Spleen (tissue), 7 donors: ENCODE data around the gene SLC22A12.

Experiments
- POLR2A ChIP-seq, 3 donors: fragments of 450-650 bp; IDR thresholded peaks; one replicate each; pipeline ENCODE4 v1.5.1; 2017; ENCODE audit warnings: antibody characterized with exemption in 3 of 3, mild to moderate bottlenecking in 1 of 3
- TF ChIP-seq, protein P1 (sequence below), 11 experiments: fragments of 200-600 bp in 7 of 11; fragments of 450-650 bp in 4 of 11; sonication (generic) in 4 of 11; IDR thresholded peaks in 8 of 11; conservative IDR thresholded peaks in 3 of 11; 1 replicate in 7 of 11; 2 replicates in 4 of 11; pipeline versions ENCODE4 v1.4.0 to v1.8.0; 2016 to 2021; ENCODE audit warnings: antibody characterized with exemption in 11 of 11, inconsistent platforms in 4 of 11, mild to moderate bottlenecking in 1 of 11
- donor health status: DM: no; HTN: no; CAD: no; lungs with moderate emphysema.
- donor health status: DM: no; HTN: no; CAD: no.
- donor health status: DM: no; HTN: no; CAD: no.

DNA sequence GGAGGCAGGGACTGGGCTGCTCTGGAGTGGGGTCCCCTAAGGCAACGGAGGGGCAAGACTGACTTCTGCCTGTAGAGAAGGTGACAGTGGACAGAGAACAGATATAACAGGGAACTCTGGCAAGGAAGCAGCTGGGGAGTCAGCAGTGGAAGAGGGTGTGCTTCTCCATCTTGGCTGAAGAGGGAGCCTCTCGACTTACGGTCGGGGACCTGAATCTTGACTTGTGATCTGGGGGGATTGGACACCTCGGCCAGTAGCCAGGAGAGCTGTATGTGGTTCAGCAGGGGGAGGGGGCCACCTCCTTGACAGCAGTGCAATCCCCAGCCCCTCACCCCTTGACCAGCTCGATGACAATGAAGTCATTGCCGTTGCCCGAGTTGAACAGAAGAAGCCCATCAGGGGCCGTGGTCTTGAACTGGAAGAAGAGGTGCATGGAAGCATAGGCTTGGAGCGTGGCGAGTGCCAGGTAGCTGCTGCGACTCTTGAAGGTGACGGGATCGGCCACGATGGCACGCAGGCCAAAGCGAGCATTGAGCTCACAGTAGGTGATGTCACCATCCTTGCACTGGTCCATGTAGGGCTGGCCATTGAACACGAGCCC is 60.0 kb downstream of the SLC22A12 start:
- TF ChIP-seq, protein P1, sequence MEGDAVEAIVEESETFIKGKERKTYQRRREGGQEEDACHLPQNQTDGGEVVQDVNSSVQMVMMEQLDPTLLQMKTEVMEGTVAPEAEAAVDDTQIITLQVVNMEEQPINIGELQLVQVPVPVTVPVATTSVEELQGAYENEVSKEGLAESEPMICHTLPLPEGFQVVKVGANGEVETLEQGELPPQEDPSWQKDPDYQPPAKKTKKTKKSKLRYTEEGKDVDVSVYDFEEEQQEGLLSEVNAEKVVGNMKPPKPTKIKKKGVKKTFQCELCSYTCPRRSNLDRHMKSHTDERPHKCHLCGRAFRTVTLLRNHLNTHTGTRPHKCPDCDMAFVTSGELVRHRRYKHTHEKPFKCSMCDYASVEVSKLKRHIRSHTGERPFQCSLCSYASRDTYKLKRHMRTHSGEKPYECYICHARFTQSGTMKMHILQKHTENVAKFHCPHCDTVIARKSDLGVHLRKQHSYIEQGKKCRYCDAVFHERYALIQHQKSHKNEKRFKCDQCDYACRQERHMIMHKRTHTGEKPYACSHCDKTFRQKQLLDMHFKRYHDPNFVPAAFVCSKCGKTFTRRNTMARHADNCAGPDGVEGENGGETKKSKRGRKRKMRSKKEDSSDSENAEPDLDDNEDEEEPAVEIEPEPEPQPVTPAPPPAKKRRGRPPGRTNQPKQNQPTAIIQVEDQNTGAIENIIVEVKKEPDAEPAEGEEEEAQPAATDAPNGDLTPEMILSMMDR (IDR thresholded peaks at IDR 0.05 in 8 of 11, conservative IDR thresholded peaks at IDR 0.05 in 3 of 11), result peak in 6 of 11 experiments; percentile 31 to 64 (median 48)
- no peak for TF ChIP-seq POLR2A (IDR thresholded peaks at IDR 0.05)
